Activated effector memory CD4-positive, alpha-beta T cell treated with Interleukin-2 at 50 U/mL for 16 hours (primary cell): ENCODE measurements around the gene INHBA.

Experiments
- DNase-seq: peaks from one replicate; pipeline ENCODE4 v3.0.0-alpha.2; 2020

INHBA gene

DNA sequence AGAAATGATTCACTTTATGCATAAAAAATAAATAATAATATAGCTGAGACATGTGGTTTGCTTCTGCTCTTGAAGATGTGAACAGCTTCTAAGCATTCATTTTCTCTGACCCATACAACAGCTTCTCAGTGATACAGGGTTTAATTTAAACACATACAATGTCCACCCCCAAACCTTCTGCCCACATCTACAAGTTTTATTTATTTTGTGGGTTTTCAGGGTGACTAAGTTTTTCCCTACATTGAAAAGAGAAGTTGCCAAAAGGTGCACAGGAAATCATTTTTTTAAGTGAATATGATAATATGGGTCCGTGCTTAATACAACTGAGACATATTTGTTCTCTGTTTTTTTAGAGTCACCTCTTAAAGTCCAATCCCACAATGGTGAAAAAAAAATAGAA, 17.2 kb downstream of the INHBA start:
- DNase-seq: no peak

DNA sequence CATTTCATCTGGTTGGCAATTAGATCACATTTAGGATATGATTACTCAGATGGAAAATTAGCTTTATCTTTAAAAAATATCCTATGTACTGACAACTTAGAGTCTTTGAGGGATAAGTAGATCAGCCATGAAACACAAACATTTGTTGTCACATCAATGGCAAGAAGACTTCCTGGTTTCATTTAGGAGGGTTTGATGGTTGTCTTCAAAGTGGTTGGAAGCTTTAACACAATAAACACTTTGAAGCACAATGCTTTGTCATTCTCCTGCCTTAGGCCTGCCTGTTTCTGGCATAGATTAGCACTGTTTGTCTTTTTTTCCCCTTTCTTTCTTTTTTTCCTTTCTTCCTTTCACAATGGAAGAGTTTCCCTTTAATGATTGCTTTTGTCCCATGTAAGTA, 20.5 kb downstream of the INHBA start:
- DNase-seq: no peak

DNA sequence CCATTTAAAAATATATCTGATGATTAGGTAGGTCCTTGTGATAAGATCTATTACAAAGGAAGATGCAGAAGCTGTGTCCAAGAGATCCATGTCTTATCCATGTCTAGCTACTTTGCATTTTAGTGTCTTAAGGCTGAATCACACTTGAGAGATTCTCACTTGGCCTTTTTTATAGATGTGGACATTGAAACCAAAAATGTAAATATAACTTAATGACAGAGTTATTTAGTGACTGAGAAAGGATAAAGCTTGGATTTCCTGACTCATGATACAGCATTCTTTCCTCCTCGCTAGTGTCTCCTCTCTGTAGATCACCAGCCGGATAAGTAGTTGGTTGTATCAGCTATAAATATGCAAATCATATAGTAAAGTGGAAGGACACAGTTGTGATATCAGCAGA, 23.3 kb downstream of the INHBA start:
- DNase-seq: no peak

DNA sequence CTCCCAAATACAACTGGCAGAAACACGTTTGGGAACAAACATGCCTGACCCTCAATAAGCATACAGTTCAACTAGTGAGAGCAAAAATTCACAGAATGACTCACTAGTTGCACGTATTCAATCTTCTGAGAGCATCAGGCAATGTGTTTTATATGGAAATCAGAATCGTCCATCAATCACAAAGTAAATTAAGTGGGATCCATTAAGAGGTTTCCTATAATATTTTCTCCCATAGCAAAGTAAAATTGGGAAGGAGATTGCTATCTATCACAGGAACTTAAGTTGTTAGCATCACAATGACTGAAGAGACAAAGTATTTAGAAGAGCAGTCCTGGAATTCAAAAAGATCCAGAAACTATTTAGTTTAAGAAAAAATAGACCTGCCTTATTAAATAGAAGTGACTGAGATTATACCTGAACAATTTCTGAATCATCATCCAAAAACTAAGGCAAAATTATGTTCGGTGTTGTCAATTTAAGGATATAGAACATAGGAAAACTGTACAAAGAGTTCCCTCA, 28.3 kb downstream of the INHBA start:
- no peak for DNase-seq

DNA sequence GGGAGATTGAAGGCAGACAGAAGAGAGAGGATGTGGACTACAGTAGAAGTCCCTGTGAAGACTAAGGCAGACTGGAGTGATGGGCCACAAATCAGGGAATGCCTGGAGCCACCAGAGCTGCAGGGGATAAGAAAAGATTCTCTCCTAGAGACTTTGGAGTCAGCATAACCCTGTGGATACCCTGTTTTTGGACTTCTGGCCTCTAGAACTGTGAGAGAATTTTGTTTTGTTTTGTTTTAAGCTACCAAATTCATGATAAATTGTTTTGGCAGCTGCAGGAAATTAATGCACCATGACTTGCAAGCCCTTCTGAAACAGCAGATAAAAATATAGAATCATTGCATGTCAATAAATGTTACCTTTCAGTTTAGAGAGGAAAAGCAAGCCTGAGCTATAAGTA, 41.3 kb downstream of the INHBA start:
- no peak for DNase-seq

DNA sequence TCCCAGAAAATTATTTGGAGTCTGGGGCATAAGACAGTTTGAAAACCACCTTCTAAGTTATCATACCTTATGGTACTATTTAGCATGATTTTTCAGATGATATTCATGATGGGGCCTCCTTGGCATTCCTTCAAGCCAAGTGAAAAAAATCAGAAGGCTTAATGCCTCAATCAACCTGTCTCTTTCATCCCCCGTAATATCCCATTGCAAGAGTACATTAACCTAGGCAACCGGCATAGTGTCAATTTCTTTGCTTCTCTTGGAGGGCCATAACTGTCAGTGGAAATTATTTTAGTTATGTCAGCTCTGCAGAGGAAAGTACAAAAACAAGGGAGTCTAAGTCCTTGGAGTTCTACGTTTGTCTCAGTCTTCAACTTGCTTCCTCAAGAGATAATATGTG, 43.4 kb downstream of the INHBA start:
- DNase-seq: no peak

DNA sequence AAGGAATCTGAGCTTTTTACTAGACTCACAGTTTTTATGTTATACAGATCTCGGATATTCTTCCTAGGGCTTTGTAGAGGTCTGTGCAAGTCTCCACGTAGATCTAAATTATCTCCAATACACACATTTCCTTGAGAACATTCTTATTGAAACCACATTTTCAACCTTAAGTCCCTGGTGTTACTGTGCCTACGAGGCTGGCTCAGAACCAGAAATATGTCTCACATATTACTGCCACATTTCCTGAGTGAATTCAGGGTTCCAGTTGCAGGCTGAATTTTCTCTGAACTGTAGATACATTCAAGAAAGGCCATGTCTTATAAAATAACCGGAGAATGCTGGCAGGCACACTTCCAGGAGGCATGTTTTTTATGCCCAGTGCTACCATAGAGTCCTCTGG, 46.5 kb downstream of the INHBA start:
- no peak for DNase-seq

DNA sequence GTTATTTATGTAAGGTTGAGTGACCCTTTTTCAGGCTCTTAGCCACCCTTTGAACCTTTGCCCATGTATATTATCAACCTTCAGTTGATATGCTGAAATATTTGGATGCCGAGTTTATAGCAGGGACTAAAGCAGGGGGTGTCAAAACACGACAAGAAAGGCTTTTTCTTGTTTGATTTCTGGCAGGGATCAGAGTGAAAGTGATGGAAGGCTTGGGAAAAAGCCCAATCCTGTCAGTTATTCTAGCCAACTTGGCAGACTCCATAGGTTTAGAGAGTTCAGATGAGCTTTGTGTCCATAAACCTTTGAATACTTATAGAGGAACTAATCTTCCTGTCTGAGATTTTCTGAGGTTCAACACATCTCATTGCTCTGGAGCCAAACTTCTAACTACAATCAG, 47.5 kb downstream of the INHBA start:
- no peak for DNase-seq

DNA sequence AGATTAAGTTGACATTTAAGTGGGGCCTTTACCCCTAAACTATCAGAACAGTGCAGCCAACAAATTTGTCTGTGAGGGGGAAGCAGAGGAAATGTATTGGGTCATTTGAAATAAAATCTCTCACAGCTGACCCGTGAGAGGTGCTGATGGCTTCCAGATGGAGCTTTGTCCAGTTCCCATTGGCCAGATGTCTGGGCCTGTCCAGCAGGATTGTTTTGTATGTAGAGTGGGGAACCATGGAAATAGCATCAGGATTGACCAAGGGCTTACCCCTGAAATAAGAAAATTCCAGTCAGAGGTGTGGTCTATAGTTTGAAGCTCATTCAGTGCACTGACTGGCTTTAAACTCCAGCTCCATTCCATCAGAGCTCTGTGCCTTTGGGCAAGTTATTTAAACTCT, 50.6 kb downstream of the INHBA start:
- DNase-seq: no peak

DNA sequence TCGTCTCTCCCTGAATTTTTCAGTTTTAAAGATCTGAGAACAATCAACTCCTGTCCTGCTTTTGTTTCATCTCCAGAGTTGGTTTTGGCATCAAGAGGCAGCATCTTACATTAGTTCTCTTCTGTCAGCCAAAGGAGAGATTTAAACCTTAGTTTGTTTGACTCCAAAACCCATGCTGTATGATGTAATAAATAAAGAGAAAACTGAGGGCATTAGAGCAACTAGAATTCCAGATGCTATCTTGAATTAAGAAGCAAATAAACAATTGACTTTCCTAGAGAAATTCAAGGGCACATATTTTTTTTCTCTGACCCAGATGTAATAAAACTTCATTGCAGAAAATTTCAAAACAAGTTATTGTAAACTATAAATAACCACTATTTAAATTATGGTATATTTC, 54.4 kb downstream of the INHBA start:
- no peak for DNase-seq

DNA sequence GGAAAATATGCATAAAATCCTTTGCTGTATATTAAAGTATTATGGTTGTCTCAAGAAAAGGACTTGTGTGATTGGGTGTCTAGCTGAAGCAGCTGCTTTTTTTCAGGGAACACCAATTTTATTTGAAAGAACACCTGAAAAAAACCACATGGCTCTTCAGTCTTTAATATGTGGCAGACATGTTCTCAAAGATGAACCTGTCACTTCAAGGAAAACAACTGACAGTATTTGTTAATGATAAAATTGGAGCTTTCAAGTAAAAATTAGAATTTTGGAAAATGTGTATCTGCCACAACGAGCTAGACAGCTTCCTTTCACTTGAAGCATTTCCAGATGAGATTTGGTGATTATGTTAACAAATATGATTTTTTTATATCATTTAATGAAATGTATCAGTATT, 59.3 kb downstream of the INHBA start:
- DNase-seq: no peak

DNA sequence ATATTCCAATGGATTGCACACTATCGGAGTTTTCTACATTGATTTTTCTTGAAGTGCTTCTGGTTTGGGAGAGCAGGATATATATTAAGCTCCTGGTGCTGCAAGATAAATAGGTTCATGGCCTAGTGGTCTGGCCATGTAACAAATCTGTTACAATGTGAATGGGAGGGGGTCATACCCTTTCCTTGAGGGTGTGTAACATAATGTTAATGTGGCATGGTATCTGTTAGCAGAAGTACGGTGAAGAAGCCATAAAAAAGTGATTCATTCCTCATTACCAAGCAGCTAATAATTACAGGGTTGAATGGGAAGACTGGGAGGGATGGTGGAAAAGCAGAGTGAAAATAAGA, 61.2 kb downstream of the INHBA start:
- DNase-seq: no peak

DNA sequence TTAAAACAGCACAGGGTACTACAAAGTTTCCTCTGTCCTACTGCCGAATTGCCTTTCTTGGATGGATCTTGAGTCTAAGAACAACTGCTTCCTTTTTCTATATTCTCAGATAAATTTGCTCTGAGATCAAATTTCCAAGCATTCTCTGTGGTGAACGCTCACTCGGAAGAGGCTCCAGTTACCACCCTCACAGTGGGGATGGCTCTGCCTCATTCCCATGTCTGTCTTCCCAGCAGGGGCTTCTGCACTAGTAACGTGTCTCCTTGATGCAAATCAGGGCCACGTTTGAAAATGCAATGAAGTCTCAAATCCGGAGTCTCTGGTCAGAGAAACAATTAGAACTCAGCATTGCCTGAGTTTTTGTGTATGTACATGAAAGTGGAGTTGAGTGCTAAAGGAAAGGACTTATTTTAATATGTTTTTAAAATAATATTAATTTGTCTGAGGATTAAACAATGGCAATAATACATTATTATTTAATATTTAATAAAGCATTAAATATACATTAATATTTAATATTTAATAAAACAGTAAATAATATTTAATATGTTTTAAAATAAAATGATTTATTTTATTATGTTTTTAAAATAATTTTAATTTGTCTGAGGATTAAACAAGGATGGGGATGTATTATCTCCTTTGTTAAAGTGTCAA, 61.8 kb downstream of the INHBA start:
- DNase-seq: no peak

DNA sequence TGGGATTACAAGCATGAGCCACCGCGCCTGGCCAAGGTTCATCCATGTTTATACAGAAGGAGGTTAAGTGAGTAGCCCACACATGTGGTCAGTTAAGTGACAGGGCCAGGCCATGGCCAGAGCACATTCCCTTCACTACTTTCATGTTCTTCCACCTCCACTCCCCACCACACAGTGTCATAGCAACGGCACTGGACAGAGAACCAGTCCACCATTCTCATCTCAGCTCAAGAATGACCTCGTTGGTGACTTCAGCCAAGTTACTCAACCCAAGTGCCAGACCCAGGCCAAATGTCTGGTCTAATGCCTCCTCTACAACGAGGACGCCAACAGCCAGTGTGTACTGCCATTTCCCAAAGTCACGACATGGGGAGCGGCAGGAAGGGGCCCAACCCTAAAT, 62.4 kb downstream of the INHBA start:
- no peak for DNase-seq

DNA sequence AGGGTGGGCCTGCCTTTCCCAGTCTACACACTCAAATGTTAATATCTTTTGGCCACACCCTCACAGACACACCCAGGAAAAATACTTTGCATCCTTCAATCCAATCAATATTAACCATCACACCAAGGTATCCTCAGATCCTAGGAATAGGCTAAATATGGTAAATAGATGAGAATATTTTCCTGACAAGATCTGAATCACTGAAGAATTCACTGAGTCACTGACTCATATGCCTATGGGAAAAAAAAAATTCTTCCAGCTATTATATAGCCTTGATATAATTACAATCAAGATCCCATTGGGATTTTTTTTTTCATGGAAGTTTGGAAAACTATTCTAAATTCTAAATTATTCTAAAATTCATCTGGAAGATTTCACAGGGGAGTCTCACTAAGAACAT, 65.8 kb downstream of the INHBA start:
- no peak for DNase-seq
